DOHH2 (cell line): ENCODE data around the gene GIPC1.
A peak's percentile ranks its signal among the peaks of the same experiment; 100 is the strongest.

ENCODE experiments used
- H3F3A ChIP-seq: fragments of 200-600 bp; sonication (generic), shearing (Covaris generic); 2 replicates; pipeline ENCODE4 v1.6.0; 2016; ENCODE audit warnings: antibody characterized with exemption, mild to moderate bottlenecking; ENCODE audit not compliant: control insufficient read depth, insufficient read depth
- H3K27ac ChIP-seq: fragments of 200-600 bp; sonication (generic); 2 replicates; pipeline ENCODE4 v1.5.1; 2014; ENCODE audit warnings: low read depth, mild to moderate bottlenecking, low read length, moderate library complexity
- H3K27me3 ChIP-seq: fragments of 200-600 bp; sonication (generic); 2 replicates; pipeline ENCODE4 v1.6.1; 2014; ENCODE audit warnings: mild to moderate bottlenecking, low read length, mixed read lengths; ENCODE audit not compliant: control insufficient read depth
- H3K36me3 ChIP-seq: fragments of 200-600 bp; sonication (generic); 2 replicates; pipeline ENCODE4 v1.6.1; 2014; ENCODE audit warnings: mild to moderate bottlenecking, low read length, moderate library complexity, mixed read lengths; ENCODE audit not compliant: control insufficient read depth
- H3K4me1 ChIP-seq: fragments of 200-600 bp; sonication (generic); 2 replicates; pipeline ENCODE4 v1.6.1; 2014; ENCODE audit warnings: mild to moderate bottlenecking, low read length, mixed read lengths; ENCODE audit not compliant: control insufficient read depth
- H3K4me2 ChIP-seq: fragments of 200-600 bp; sonication (generic); 2 replicates; pipeline ENCODE4 v1.6.0; 2014; ENCODE audit warnings: mild to moderate bottlenecking, low read length, moderate library complexity
- H3K4me3 ChIP-seq: fragments of 200-600 bp; sonication (generic); 2 replicates; pipeline ENCODE4 v1.5.1; 2014; ENCODE audit warnings: mild to moderate bottlenecking, low read length, mixed read lengths
- H3K79me2 ChIP-seq: fragments of 200-600 bp; sonication (generic); 2 replicates; pipeline ENCODE4 v1.6.1; 2014; ENCODE audit warnings: mild to moderate bottlenecking, low read length, mixed read lengths; ENCODE audit not compliant: control insufficient read depth
- H3K9me2 ChIP-seq: fragments of 200-600 bp; sonication (generic); replicated peaks from 2 replicates; pipeline ENCODE4 v1.6.1; 2014; ENCODE audit warnings: mild to moderate bottlenecking, low read length, mixed read lengths; ENCODE audit not compliant: control insufficient read depth
- H3K9me3 ChIP-seq: fragments of 200-600 bp; sonication (generic); 2 replicates; pipeline ENCODE4 v1.6.1; 2014; ENCODE audit warnings: antibody characterized with exemption, low read length, mixed read lengths; ENCODE audit not compliant: control insufficient read depth, insufficient read depth
- H4K20me1 ChIP-seq: fragments of 200-600 bp; sonication (generic); 2 replicates; pipeline ENCODE4 v1.6.0; 2014; ENCODE audit warnings: low read depth, mild to moderate bottlenecking, antibody characterized with exemption, low read length, moderate library complexity; ENCODE audit not compliant: control insufficient read depth, insufficient read depth
- EZH2phosphoT487 ChIP-seq: fragments of 200-600 bp; sonication (generic); IDR thresholded peaks from 2 replicates; pipeline ENCODE4 v1.6.1; 2017; ENCODE audit warnings: borderline replicate concordance, mild to moderate bottlenecking, antibody characterized with exemption, low read length, moderate library complexity, mixed read lengths
- TF ChIP-seq, protein P1 (sequence below): fragments of 200-600 bp; sonication (generic); IDR thresholded peaks from one replicate; pipeline ENCODE4 v1.5.1; 2014; ENCODE audit warnings: antibody characterized with exemption, mild to moderate bottlenecking, low read depth, low read length; ENCODE audit not compliant: poor library complexity, severe bottlenecking

The GIPC1 gene

GRCh38 chr19:14517446-14517839 lies 21.5 kb upstream of the GIPC1 start:
- H3K9me3 ChIP-seq, result no peaks in the 10 kb centered on the region
- peaks cover 49% of the 10 kb centered on the region for H3K36me3 ChIP-seq
- peaks cover 23% of the 10 kb centered on the region for H3F3A ChIP-seq
- peak overlapping the region; percentile 95 for H3K4me3 ChIP-seq
- no peak for TF ChIP-seq EZH2phosphoT487
- TF ChIP-seq, protein P1, sequence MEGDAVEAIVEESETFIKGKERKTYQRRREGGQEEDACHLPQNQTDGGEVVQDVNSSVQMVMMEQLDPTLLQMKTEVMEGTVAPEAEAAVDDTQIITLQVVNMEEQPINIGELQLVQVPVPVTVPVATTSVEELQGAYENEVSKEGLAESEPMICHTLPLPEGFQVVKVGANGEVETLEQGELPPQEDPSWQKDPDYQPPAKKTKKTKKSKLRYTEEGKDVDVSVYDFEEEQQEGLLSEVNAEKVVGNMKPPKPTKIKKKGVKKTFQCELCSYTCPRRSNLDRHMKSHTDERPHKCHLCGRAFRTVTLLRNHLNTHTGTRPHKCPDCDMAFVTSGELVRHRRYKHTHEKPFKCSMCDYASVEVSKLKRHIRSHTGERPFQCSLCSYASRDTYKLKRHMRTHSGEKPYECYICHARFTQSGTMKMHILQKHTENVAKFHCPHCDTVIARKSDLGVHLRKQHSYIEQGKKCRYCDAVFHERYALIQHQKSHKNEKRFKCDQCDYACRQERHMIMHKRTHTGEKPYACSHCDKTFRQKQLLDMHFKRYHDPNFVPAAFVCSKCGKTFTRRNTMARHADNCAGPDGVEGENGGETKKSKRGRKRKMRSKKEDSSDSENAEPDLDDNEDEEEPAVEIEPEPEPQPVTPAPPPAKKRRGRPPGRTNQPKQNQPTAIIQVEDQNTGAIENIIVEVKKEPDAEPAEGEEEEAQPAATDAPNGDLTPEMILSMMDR, result no peak
- H3K27me3 ChIP-seq, result no peaks in the 10 kb centered on the region
- H3K4me2 ChIP-seq, result peak overlapping the region; percentile 69
- H4K20me1 ChIP-seq, result peaks cover 30% of the 10 kb centered on the region
- H3K27ac ChIP-seq, result peak overlapping the region; percentile 73; the same call in 1 of the 2 replicates
- peaks cover 31% of the 10 kb centered on the region for H3K79me2 ChIP-seq
- H3K4me1 ChIP-seq, result peaks cover 43% of the 10 kb centered on the region
- no peaks in the 10 kb centered on the region for H3K9me2 ChIP-seq

GRCh38 chr19:14516746-14517438 lies 21.0 kb upstream of the GIPC1 start:
- peak overlapping the region; percentile 69 for H3K4me2 ChIP-seq
- H3F3A ChIP-seq, result peaks cover 22% of the 10 kb centered on the region
- H3K4me3 ChIP-seq, result peak overlapping the region; percentile 95
- peaks cover 30% of the 10 kb centered on the region for H4K20me1 ChIP-seq
- no peak for TF ChIP-seq EZH2phosphoT487
- TF ChIP-seq, protein P1, result no peak
- H3K9me3 ChIP-seq, result no peaks in the 10 kb centered on the region
- H3K27ac ChIP-seq, result no peak overlapping the region
- peaks cover 49% of the 10 kb centered on the region for H3K36me3 ChIP-seq
- no peaks in the 10 kb centered on the region for H3K9me2 ChIP-seq
- H3K27me3 ChIP-seq, result no peaks in the 10 kb centered on the region
- H3K79me2 ChIP-seq, result peaks cover 31% of the 10 kb centered on the region
- peaks cover 38% of the 10 kb centered on the region for H3K4me1 ChIP-seq

DNA sequence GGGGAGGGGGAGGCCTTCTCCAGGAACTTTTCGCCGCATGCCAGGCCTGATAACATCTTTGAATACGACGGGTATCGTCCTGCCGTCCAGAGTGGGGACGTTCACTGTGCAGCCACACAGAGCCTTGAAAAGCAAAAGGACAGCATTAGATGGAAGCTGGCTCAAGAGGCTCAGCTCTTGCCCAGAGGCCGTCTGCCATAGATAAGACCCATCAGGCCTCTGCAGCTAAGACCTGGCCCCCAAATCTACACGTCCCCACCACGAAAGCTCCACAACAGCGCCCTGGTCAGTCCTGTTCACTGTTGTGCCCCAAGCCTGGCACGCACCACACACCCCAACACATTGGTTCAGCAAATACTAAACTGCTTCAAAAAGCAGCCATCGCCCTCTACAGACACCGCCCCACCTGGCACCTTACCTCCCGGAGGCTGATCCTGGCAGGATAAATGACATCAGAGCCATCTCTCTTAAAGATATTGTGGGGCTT lies 20.2 kb upstream of the GIPC1 start:
- Histone ChIP-seq H3K27me3 (no peaks in the 10 kb centered on the region), H3K4me1 (peaks cover 34% of the 10 kb centered on the region), H3F3A (peaks cover 19% of the 10 kb centered on the region), H3K36me3 (peaks cover 49% of the 10 kb centered on the region), H3K27ac (no peak overlapping the region), H3K4me2 (peak overlapping the region; percentile 69), H3K9me3 (no peaks in the 10 kb centered on the region), H3K79me2 (peaks cover 31% of the 10 kb centered on the region), H3K4me3 (peak overlapping the region; percentile 95), H4K20me1 (peaks cover 30% of the 10 kb centered on the region), H3K9me2 (no peaks in the 10 kb centered on the region)
- TF ChIP-seq EZH2phosphoT487, result no peak
- TF ChIP-seq, protein P1, result no peak
